ENCODE data around the gene LRMDA.

DNA sequence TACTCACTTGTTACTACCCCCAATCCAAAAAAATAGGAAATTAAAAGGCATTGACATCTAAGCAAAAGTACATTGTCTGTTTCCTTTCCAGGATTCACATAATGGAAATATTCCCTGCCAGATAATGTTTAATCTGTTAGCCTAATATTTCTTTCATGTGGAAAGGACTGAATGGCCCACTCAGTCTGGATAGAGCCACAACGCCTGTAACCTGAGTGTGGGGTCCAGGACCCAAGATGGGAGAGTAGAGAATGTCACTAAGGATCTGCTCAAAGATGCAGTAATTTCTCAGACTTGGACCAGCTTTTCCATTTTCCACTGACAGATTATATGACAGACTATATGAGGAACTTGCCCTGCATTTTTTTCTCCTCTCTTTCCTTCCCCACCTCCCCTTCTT, 1117.3 kb downstream of the LRMDA start:
- TF ChIP-seq EZH2 (IDR thresholded peaks at IDR 0.05; ENCODE audit: borderline replicate concordance, low read depth, low read length, poor library complexity, severe bottlenecking) (no peak), CTCF (conservative IDR thresholded peaks at IDR 0.05; ENCODE audit: low read depth, low read length) (no peak)
